OCI-LY3 (cell line): ENCODE results near the gene TMEM52B.

ENCODE experiments used
- EZH2phosphoT487 ChIP-seq: fragments of 200-600 bp; shearing (Covaris generic); IDR thresholded peaks from 2 replicates; pipeline ENCODE4 v1.6.1; 2018; ENCODE audit warnings: antibody characterized with exemption, mixed run types, low read depth
- TF ChIP-seq, protein P1 (sequence below): fragments of 200-600, 300-600 bp; sonication (generic); IDR thresholded peaks from 2 replicates; pipeline ENCODE4 v1.5.1; 2014; ENCODE audit warnings: antibody characterized with exemption, low read length, low read depth

DNA sequence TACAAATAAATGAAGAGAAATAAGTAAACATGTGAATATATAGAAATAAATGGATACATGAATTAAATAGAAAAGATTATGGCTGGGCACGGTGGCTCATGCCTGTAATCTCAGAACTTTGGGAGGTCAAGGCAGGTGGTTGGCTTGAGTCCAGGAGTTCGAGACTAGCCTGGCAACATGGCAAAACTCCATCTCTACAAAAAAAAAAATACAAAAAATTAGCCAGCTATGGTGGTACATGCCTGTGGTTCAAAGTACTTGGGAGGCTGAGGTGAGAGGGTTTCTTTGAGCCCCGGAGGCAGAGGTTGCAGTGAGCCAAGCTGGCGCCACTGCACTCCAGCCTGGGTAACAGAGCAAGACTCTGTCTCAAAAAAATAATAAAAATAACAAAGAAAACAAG is 43.7 kb upstream of the TMEM52B start:
- TF ChIP-seq, protein P1, sequence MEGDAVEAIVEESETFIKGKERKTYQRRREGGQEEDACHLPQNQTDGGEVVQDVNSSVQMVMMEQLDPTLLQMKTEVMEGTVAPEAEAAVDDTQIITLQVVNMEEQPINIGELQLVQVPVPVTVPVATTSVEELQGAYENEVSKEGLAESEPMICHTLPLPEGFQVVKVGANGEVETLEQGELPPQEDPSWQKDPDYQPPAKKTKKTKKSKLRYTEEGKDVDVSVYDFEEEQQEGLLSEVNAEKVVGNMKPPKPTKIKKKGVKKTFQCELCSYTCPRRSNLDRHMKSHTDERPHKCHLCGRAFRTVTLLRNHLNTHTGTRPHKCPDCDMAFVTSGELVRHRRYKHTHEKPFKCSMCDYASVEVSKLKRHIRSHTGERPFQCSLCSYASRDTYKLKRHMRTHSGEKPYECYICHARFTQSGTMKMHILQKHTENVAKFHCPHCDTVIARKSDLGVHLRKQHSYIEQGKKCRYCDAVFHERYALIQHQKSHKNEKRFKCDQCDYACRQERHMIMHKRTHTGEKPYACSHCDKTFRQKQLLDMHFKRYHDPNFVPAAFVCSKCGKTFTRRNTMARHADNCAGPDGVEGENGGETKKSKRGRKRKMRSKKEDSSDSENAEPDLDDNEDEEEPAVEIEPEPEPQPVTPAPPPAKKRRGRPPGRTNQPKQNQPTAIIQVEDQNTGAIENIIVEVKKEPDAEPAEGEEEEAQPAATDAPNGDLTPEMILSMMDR = no peak
- no peak for TF ChIP-seq EZH2phosphoT487
